Osteoblast (primary cell): ENCODE results near the gene NEGR1. TPM values are rescaled to one million over a fixed set of nuclear protein-coding genes. Genes with fewer than 3 reads are reported as not detected.

Source experiments
- DNase-seq: peaks from one replicate; pipeline ENCODE4 v3.0.0; 2011; ENCODE audit warnings: low spot score, mixed read lengths; ENCODE audit not compliant: insufficient read length; ENCODE audit errors: missing footprints
- H2AFZ ChIP-seq: 2 replicates; pipeline ENCODE4 v1.6.0; 2011; ENCODE audit warnings: mild to moderate bottlenecking, low read length
- H3K27ac ChIP-seq: 2 replicates; pipeline ENCODE4 v1.5.1; 2011; ENCODE audit warnings: mild to moderate bottlenecking, low read depth, low read length, moderate library complexity
- H3K27me3 ChIP-seq: 2 replicates; pipeline ENCODE4 v1.6.0; 2012; ENCODE audit warnings: mild to moderate bottlenecking, control low read depth, inconsistent platforms, low read length, moderate library complexity; ENCODE audit not compliant: insufficient read depth
- H3K36me3 ChIP-seq: 2 replicates; pipeline ENCODE4 v1.5.1; 2011; ENCODE audit warnings: mild to moderate bottlenecking, low read length, control low read depth, moderate library complexity; ENCODE audit not compliant: insufficient read depth
- H3K4me1 ChIP-seq: 2 replicates; pipeline ENCODE4 v1.5.1; 2011; ENCODE audit warnings: mild to moderate bottlenecking, low read length, control low read depth, moderate library complexity; ENCODE audit not compliant: insufficient read depth
- H3K4me2 ChIP-seq: 2 replicates; pipeline ENCODE4 v1.6.0; 2011; ENCODE audit warnings: mild to moderate bottlenecking, low read length; ENCODE audit not compliant: insufficient read depth
- H3K4me3 ChIP-seq: fragments of 200-600 bp; sonication (generic); 3 replicates; pipeline ENCODE4 v1.5.1; 2012; ENCODE audit warnings: mild to moderate bottlenecking, low read length, inconsistent platforms; ENCODE audit not compliant: insufficient read depth
- H3K79me2 ChIP-seq: 2 replicates; pipeline ENCODE4 v1.6.0; 2012; ENCODE audit warnings: mild to moderate bottlenecking, low read length, control low read depth, inconsistent platforms; ENCODE audit not compliant: insufficient read depth
- H3K9me3 ChIP-seq: 2 replicates; pipeline ENCODE4 v1.5.1; 2011; ENCODE audit warnings: low read depth, low read length, control low read depth
- H4K20me1 ChIP-seq: 2 replicates; pipeline ENCODE4 v1.6.0; 2012; ENCODE audit warnings: mild to moderate bottlenecking, low read length, control low read depth; ENCODE audit not compliant: insufficient read depth
- CTCF ChIP-seq: IDR thresholded peaks from 2 replicates; pipeline ENCODE4 v1.5.1; 2011; ENCODE audit warnings: mild to moderate bottlenecking, low read depth, low read length, moderate library complexity; ENCODE audit errors: extremely low read depth
- total RNA-seq: library from RNA; depleted of rRNA; stranded (reverse); fragments of >200 nt; gene quantifications from 2 replicates; pipeline ENCODE4 v1.2.3, GENCODE V29; 2012

NEGR1 gene
- total RNA-seq, 1 donor: 18.1 TPM

- H3K36me3 ChIP-seq: no peaks in the 10 kb centered on the region
- no peak overlapping the region for H3K4me2 ChIP-seq
- no peak for TF ChIP-seq CTCF
- H2AFZ ChIP-seq: no peak overlapping the region
- no peaks in the 10 kb centered on the region for H3K9me3 ChIP-seq
- DNase-seq: no peak
- H3K27me3 ChIP-seq: no peaks in the 10 kb centered on the region
- no peaks in the 10 kb centered on the region for H4K20me1 ChIP-seq
- H3K4me3 ChIP-seq: no peak overlapping the region
- no peak overlapping the region for H3K27ac ChIP-seq
- H3K79me2 ChIP-seq: no peaks in the 10 kb centered on the region
- no peaks in the 10 kb centered on the region for H3K4me1 ChIP-seq
Measured at GRCh38 chr1:71511505-71511904, 770.8 kb downstream of the NEGR1 start.

- Histone ChIP-seq H3K79me2 (no peaks in the 10 kb centered on the region), H3K27ac (no peak overlapping the region), H3K27me3 (no peaks in the 10 kb centered on the region), H3K9me3 (no peaks in the 10 kb centered on the region), H2AFZ (no peak overlapping the region), H4K20me1 (no peaks in the 10 kb centered on the region), H3K36me3 (no peaks in the 10 kb centered on the region), H3K4me1 (no peaks in the 10 kb centered on the region), H3K4me2 (no peak overlapping the region), H3K4me3 (no peak overlapping the region)
- DNase-seq: peak; percentile 50
- TF ChIP-seq CTCF: no peak
Measured at GRCh38 chr1:71510725-71511124, 771.6 kb downstream of the NEGR1 start.

- Histone ChIP-seq H3K4me1 (no peaks in the 10 kb centered on the region), H3K36me3 (no peaks in the 10 kb centered on the region), H3K79me2 (no peaks in the 10 kb centered on the region), H3K27me3 (no peaks in the 10 kb centered on the region), H3K4me3 (no peak overlapping the region), H2AFZ (no peak overlapping the region), H3K9me3 (no peaks in the 10 kb centered on the region), H3K27ac (no peak overlapping the region), H3K4me2 (no peak overlapping the region), H4K20me1 (no peaks in the 10 kb centered on the region)
- TF ChIP-seq CTCF: no peak
- DNase-seq: no peak
Measured at GRCh38 chr1:71509051-71509595, 773.2 kb downstream of the NEGR1 start.

GRCh38 chr1:71502006-71502405 is 780.3 kb downstream of the NEGR1 start:
- TF ChIP-seq CTCF: no peak
- H3K27ac ChIP-seq: no peak overlapping the region
- no peak overlapping the region for H3K4me3 ChIP-seq

More at GRCh38 chr1:71502006-71502405, 780.3 kb downstream of the NEGR1 start:
- H3K27me3 ChIP-seq: no peaks in the 10 kb centered on the region
- H3K9me3 ChIP-seq: no peaks in the 10 kb centered on the region
- H2AFZ ChIP-seq: no peak overlapping the region
- no peaks in the 10 kb centered on the region for H3K79me2 ChIP-seq
- no peaks in the 10 kb centered on the region for H3K4me1 ChIP-seq
- no peak overlapping the region for H3K4me2 ChIP-seq
- H3K36me3 ChIP-seq: no peaks in the 10 kb centered on the region
- DNase-seq: no peak
- H4K20me1 ChIP-seq: no peaks in the 10 kb centered on the region
